ENCODE measurements around the gene PAGR1.
"Not testable (repeated sequence)": the region's sequence is repeated elsewhere in the genome, so short reads cannot be mapped to it uniquely, and the experiment has no call there.

The PAGR1 gene

GRCh38 chr16:29841631-29842030 lies 25.7 kb downstream of the PAGR1 start:
- no peak for DNase-seq

DNA sequence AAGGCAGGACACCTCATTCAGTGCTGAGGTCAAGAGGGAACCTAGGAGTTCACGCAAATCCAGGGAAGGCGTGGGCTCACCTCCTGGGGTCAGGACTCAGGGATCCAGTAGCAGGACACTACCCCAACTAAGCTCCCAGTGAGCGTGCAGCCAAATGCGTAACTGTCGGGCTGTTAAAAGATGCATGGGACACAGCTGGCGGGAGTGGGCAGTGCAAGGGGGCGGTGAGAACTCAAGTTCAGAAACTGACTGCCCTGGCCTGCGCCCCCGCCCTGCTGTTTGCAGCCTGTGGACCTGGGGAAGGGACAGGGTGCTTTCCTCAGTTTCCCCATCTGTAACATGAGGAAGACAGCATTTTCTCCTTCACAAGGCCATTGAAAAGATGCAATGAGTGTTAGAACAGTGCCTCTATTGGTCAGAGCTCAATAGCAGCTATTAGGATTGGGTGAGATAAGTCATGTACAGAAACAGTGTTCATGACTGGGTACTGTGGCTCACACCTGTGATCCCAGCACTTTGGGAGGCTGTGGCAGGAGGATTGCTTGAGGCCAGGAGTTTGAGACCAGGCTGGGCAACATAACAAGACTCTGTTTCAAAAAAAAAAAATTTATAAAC lies 26.9 kb downstream of the PAGR1 start:
- DNase-seq: no peak

- no peak for DNase-seq
Observed at GRCh38 chr16:29843931-29844330, 28.0 kb downstream of the PAGR1 start.

GRCh38 chr16:29844575-29845331 lies 28.8 kb downstream of the PAGR1 start:
- DNase-seq: no peak

GRCh38 chr16:29845656-29846055 lies 29.7 kb downstream of the PAGR1 start:
- no peak for DNase-seq

DNA sequence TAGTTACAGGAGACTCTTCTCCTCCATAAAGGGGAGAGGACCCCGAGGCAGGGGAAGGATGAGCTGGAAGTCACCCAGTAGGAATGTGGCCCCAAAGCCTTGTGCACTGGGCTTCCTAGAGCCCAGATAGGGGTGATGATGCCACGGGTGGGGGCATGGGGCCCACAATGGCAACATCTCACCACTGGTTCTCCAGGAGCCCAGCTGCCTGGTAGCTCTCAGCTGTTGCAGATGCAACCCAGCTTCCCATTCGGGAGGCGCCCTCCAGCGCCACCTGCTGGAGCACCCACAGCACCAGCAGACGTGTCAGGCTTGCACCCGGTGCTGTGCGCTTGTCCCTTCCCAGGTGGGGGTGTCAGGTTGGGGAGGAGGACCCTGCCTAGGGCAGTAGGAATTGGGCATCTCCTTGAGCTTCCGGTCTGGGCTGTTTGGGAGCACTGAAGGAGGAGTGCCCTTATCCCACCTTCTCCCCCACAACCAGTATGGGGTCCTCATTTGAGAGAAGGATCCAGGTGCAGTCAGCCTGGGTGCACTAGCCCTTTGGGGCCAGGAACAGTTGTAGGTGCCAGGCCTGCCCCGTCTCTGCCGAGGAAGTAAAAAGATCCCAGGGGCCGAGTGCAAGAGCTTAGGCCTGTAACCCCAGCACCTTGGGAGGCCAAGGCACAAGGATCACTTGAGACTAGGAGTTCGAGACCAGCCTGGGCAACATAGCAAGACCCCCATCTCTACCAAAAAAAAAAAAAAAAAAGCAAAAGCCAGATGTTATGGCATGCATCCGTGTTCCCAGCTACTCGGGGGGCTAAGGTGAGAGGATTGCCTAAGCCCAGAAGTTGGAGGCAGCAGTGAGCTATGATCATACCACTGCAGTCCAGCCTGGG lies 32.7 kb downstream of the PAGR1 start:
- peak; percentile 11 for DNase-seq

DNA sequence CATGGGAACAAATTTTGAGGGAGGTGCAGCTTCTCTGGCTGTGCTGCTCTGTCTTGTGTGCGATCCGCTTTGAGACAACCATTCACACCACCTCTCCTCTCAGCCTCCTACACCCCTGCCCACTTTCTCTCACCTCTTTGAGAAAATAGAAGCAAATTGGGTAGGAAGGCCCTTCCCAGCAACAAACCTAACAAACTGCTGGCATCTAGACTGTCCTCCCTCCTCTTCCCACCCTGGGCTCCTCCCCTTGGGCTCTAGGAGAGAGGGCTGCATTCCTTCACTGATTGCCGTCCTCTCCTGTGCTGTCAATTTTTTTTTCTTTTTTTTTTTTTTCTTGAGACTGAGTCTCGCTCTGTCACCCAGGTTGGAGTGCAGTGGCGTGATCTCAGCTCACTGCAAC lies 33.6 kb downstream of the PAGR1 start:
- no peak for DNase-seq

GRCh38 chr16:29850998-29851397 lies 35.0 kb downstream of the PAGR1 start:
- DNase-seq: no peak

- DNase-seq: no peak
Observed at GRCh38 chr16:29852654-29853053, 36.7 kb downstream of the PAGR1 start.

- DNase-seq: no peak
Observed at GRCh38 chr16:29854520-29855100, 38.7 kb downstream of the PAGR1 start.

GRCh38 chr16:29857133-29857760 lies 41.3 kb downstream of the PAGR1 start:
- no peak for DNase-seq

GRCh38 chr16:29858149-29858849 lies 42.3 kb downstream of the PAGR1 start:
- DNase-seq: no peak

DNA sequence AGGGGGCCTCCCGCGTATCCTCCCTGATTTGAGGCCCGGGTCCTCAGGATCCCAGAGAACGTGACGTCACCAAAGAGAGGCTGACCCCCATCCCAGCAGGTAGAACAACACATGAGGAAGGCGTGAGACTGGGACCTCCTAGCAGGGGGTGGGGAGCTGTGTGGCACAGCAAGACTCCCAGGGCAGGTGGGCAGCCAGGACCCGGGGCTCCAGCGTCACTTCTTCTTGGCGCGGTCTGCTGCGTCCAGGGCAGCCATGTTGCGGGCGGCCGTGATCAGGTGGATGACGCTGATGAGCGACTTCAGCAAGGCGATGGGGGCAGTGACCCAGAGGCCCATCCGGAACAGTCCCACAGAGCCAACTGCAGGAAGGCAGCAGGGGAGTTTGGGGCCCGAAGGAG lies 43.0 kb downstream of the PAGR1 start:
- DNase-seq: no peak

DNA sequence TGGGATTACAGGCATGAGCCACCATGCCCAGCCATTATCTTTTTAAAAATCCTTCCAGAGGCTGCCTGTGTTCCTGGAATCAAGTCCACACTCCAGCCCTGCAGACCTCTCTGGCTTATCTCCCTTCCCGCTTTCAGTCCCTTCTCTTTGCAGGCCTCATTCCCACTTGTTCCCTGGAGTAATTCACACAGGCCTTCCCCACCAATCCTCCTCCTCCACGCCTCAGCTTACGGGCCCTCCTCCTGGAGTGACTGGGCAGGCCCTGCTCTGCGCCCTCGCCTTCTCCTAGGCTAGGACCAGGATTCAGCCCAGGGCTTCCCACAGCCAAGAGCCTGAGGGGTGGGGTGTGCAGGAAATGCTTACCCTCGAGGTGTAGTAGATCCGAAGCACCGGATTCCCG lies 44.3 kb downstream of the PAGR1 start:
- no peak for DNase-seq

- peak; percentile 18 for DNase-seq
Observed at GRCh38 chr16:29862383-29862883, 46.5 kb downstream of the PAGR1 start.

DNA sequence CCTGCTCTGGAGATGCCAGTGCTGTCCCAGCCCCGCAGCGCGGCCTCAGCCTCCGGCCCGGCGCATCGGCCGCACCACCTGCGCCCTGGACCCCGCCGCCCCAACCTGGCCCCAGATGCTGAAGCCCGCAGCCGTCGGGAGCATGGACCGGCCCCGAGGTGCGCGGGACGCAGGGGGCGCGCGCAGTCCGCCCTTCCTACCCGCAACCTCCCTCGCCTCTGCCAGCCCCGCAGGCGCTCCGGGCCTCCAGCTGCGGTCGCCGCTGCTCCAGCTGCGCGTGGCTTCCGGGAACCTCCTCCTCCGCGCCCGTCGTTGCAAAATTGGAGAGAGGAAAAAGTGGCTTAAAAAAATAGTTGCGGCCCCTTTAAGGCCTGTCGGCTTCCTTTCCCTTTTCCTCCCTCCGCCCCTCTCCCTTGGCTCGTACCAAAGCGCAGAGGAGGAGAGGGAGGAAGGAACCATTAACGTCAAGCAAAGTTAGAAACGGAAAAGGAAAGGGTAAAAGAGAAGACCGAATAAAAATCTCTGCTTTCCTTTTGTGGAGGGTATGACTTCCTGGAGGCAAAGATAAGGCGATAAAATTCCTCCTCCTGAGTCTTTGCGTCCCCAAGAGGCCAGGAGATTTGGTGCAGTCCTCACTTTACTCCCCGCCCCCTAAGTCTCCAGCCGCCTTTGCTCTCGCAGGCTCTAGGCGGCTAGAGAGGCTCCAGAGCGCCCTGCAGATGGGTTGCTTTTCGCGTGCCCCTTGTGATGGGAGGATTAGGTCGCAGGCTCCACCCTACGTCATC lies 47.1 kb downstream of the PAGR1 start, which contains the start of gene CDIPT:
Gene CDIPT, minus strand, starts transcription at position 343 of the 785 bp plus-strand sequence. CDS start 369 bp downstream, outside the sequence.
- DNase-seq: peak; percentile 97

- no peak for DNase-seq
Observed at GRCh38 chr16:29863669-29863984, 47.7 kb downstream of the PAGR1 start.

GRCh38 chr16:29864205-29864604 lies 48.3 kb downstream of the PAGR1 start:
- DNase-seq: no peak

- DNase-seq: no peak
Observed at GRCh38 chr16:29868396-29869009, 52.6 kb downstream of the PAGR1 start.

DNA sequence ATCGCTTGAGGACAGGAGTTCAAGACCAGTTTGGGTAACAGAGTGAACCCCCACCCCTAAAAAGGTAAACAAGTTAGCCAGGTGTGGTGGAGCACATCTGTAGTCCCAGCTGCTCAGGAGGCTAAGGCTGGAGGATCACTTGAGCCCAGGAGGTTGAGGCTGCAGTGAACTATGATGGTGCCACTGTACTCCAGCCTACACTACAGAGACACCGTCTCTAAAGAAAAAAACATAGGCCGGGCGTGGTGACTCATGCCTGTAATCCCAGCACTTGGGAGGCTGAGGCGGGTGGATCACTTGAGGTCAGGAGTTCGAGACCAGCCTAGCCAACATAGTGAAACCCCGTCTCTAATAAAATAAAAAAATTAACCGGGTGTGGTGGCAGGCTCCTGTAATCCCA lies 53.1 kb downstream of the PAGR1 start:
- not testable (repeated sequence) for DNase-seq

All from kidney glomerular epithelial cell (primary cell).